Neuronal stem cell (in vitro differentiated cells): ENCODE measurements around the gene THSD4.

Source experiments
- DNase-seq: peaks from one replicate; pipeline ENCODE4 v3.0.0-alpha.2; 2013; ENCODE audit warnings: low spot score
- H2AFZ ChIP-seq: one replicate; pipeline ENCODE4 v1.6.1; 2013; ENCODE audit warnings: mild to moderate bottlenecking, low read length, inconsistent platforms
- H2AK5ac ChIP-seq: 2 replicates; pipeline ENCODE4 v1.6.1; 2013; ENCODE audit warnings: low read depth, mild to moderate bottlenecking, inconsistent platforms, low read length, moderate library complexity, mixed read lengths
- H2BK120ac ChIP-seq: 2 replicates; pipeline ENCODE4 v1.6.1; 2013; ENCODE audit warnings: low read depth, mild to moderate bottlenecking, inconsistent platforms, low read length, moderate library complexity, mixed read lengths
- H2BK12ac ChIP-seq: one replicate; pipeline ENCODE4 v1.6.1; 2013; ENCODE audit warnings: low read length, inconsistent platforms
- H2BK15ac ChIP-seq: 2 replicates; pipeline ENCODE4 v1.6.1; 2013; ENCODE audit warnings: mild to moderate bottlenecking, low read length, inconsistent platforms, mixed read lengths
- H2BK5ac ChIP-seq: one replicate; pipeline ENCODE4 v1.6.1; 2013; ENCODE audit warnings: inconsistent platforms, mild to moderate bottlenecking, low read length, moderate library complexity
- H3K14ac ChIP-seq: one replicate; pipeline ENCODE4 v1.6.1; 2013; ENCODE audit warnings: low read length, inconsistent platforms
- H3K18ac ChIP-seq: 2 replicates; pipeline ENCODE4 v1.6.1; 2013; ENCODE audit warnings: low read length, inconsistent platforms
- H3K23ac ChIP-seq: 2 replicates; pipeline ENCODE4 v1.6.1; 2013; ENCODE audit warnings: low read depth, mild to moderate bottlenecking, mixed read lengths, low read length, inconsistent platforms; ENCODE audit not compliant: poor library complexity
- H3K27ac ChIP-seq: replicated peaks from 3 replicates; pipeline ENCODE4 v1.5.1; 2013; ENCODE audit warnings: low read length, inconsistent platforms
- H3K27me3 ChIP-seq, 3 experiments: 2 replicates each; pipeline ENCODE4 v1.6.1; 2013; ENCODE audit warnings: low read length in 3 of 3, mild to moderate bottlenecking in 2 of 3, inconsistent platforms in 1 of 3, low read depth in 1 of 3, mixed read lengths in 1 of 3, moderate library complexity in 1 of 3; ENCODE audit not compliant: control insufficient read depth in 3 of 3, insufficient read depth in 3 of 3
- H3K36me3 ChIP-seq, 2 donors: replicated peaks in 1 of 2; 2 replicates each; pipeline ENCODE4 v1.6.1; 2013; ENCODE audit warnings: low read length in 2 of 2; ENCODE audit not compliant: control insufficient read depth in 2 of 2, insufficient read depth in 2 of 2
- H3K4ac ChIP-seq: 2 replicates; pipeline ENCODE4 v1.6.1; 2013; ENCODE audit warnings: inconsistent platforms, mild to moderate bottlenecking, low read length, moderate library complexity
- H3K4me1 ChIP-seq, 2 donors: 1 replicate in 1 of 2; 2 replicates in 1 of 2; pipeline ENCODE4 v1.6.1; 2013; ENCODE audit warnings: low read length in 2 of 2, low read depth in 1 of 2; ENCODE audit not compliant: control insufficient read depth in 2 of 2, insufficient read depth in 1 of 2
- H3K4me2 ChIP-seq: one replicate; pipeline ENCODE4 v1.6.1; 2013; ENCODE audit warnings: mild to moderate bottlenecking, low read length, inconsistent platforms; ENCODE audit not compliant: insufficient read depth, poor library complexity, severe bottlenecking
- H3K4me3 ChIP-seq, 2 donors: 2 replicates each; pipeline ENCODE4 v1.5.1; 2013; ENCODE audit warnings: low read length in 2 of 2, mild to moderate bottlenecking in 2 of 2, inconsistent platforms in 1 of 2, moderate library complexity in 1 of 2
- H3K79me1 ChIP-seq: one replicate; pipeline ENCODE4 v1.6.1; 2013; ENCODE audit warnings: low read depth, mild to moderate bottlenecking, inconsistent platforms, low read length, moderate library complexity
- H3K9ac ChIP-seq: one replicate; pipeline ENCODE4 v1.6.1; 2013; ENCODE audit warnings: mild to moderate bottlenecking, low read depth, low read length, inconsistent platforms; ENCODE audit not compliant: poor library complexity
- H3K9me3 ChIP-seq, 2 donors: replicated peaks in 1 of 2; 2 replicates each; pipeline versions ENCODE3 to v1.6.1; 2013; ENCODE audit warnings: low read length in 2 of 2, mild to moderate bottlenecking in 2 of 2, inconsistent platforms in 1 of 2, low read depth in 1 of 2, mixed read lengths in 1 of 2, moderate library complexity in 1 of 2; ENCODE audit not compliant: control insufficient read depth in 2 of 2, insufficient read depth in 1 of 2
- H4K8ac ChIP-seq: one replicate; pipeline ENCODE4 v1.6.1; 2013; ENCODE audit warnings: low read depth, mild to moderate bottlenecking, inconsistent platforms, low read length, moderate library complexity
- H4K91ac ChIP-seq: one replicate; pipeline ENCODE4 v1.6.1; 2013; ENCODE audit warnings: low read length, low read depth, mild to moderate bottlenecking, inconsistent platforms; ENCODE audit not compliant: poor library complexity
- WGBS, 2 donors: extraction: QIAGEN DNeasy Blood & Tissue Kit; methylation state at CpG; one replicate each; pipeline ENCODE4 v1.1.7; 2013; ENCODE audit warnings: missing lambda C conversion rate in 2 of 2, mixed read lengths in 1 of 2; ENCODE audit not compliant: insufficient read length in 2 of 2, insufficient replicate concordance in 1 of 2; ENCODE audit errors: extremely low coverage in 2 of 2; 5-methylcytosine and 5-hydroxymethylcytosine counted together

THSD4 gene

GRCh38 chr15:71431343-71432336 lies 316.4 kb downstream of the THSD4 start:
- Histone ChIP-seq H4K8ac (no peak overlapping the region), H2BK5ac (no peak overlapping the region), H3K4me1 (no peaks in the 10 kb centered on the region), H2AFZ (no peak overlapping the region), H4K91ac (no peak overlapping the region), H3K4me3 (no peak overlapping the region), H2BK120ac (no peak overlapping the region), H3K9ac (no peak overlapping the region), H2BK15ac (no peak overlapping the region), H2BK12ac (no peak overlapping the region), H3K18ac (no peak overlapping the region), H3K4me2 (no peak overlapping the region), H3K4ac (no peak overlapping the region), H3K27ac (no peak overlapping the region), H3K27me3 (no peaks in the 10 kb centered on the region), H3K9me3 (no peaks in the 10 kb centered on the region), H3K36me3 (no peaks in the 10 kb centered on the region), H3K23ac (no peak overlapping the region), H3K14ac (no peak overlapping the region), H2AK5ac (no peak overlapping the region), H3K79me1 (no peaks in the 10 kb centered on the region)
- no CpG with 5 or more reads among the region's 8 CpGs for WGBS, 2 donors
- no peak for DNase-seq

DNA sequence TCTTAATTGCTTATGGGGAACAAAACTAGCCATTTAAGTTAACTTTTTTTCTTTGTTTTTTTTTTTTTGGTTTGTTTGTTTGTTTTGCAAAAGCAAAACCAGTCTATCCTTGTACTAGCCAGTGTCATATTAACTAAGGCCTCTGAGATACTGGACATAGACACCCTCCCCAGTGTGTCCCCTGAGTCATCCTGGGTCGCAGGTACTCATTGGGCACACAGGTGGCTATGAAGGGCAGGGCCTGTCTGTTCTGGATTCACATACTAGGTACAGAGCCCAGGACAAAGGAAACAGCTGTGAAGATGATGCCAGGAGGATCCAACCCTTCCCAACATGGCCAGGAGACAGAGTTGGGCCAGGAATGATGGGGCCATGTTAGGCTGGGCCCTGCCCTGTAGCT lies 318.1 kb downstream of the THSD4 start:
- Histone ChIP-seq H3K36me3 (no peaks in the 10 kb centered on the region), H3K4me2 (no peak overlapping the region), H3K79me1 (no peaks in the 10 kb centered on the region), H3K14ac (no peak overlapping the region), H2AK5ac (no peak overlapping the region), H3K4ac (no peak overlapping the region), H2BK5ac (no peak overlapping the region), H3K9me3 (peaks cover 0 to 3% of the 10 kb centered on the region in 2 donors), H2BK15ac (no peak overlapping the region), H3K4me3 (no peak overlapping the region), H3K27me3 (no peaks in the 10 kb centered on the region), H3K4me1 (no peaks in the 10 kb centered on the region), H3K9ac (no peak overlapping the region), H4K91ac (no peak overlapping the region), H2BK120ac (no peak overlapping the region), H2BK12ac (no peak overlapping the region), H3K27ac (no peak overlapping the region), H4K8ac (no peak overlapping the region), H2AFZ (no peak overlapping the region), H3K18ac (no peak overlapping the region), H3K23ac (no peak overlapping the region)
- no CpG with 5 or more reads among the region's 1 CpG for WGBS, 2 donors
- DNase-seq, result no peak

- Histone ChIP-seq H2AFZ (no peak overlapping the region), H2BK5ac (no peak overlapping the region), H3K18ac (no peak overlapping the region), H2BK120ac (no peak overlapping the region), H4K8ac (no peak overlapping the region), H3K36me3 (no peaks in the 10 kb centered on the region), H2BK15ac (no peak overlapping the region), H3K27ac (no peak overlapping the region), H3K4me3 (no peak overlapping the region), H2BK12ac (no peak overlapping the region), H3K4ac (no peak overlapping the region), H3K4me2 (no peak overlapping the region), H3K79me1 (no peaks in the 10 kb centered on the region), H2AK5ac (no peak overlapping the region), H3K9ac (no peak overlapping the region), H4K91ac (no peak overlapping the region), H3K14ac (no peak overlapping the region), H3K27me3 (no peaks in the 10 kb centered on the region), H3K23ac (no peak overlapping the region), H3K4me1 (no peaks in the 10 kb centered on the region), H3K9me3 (peaks cover 0 to 3% of the 10 kb centered on the region in 2 donors)
- WGBS, 2 donors, result no CpG with 5 or more reads among the region's 2 CpGs
- DNase-seq, result no peak
Observed at GRCh38 chr15:71434774-71435173, 319.5 kb downstream of the THSD4 start.

DNA sequence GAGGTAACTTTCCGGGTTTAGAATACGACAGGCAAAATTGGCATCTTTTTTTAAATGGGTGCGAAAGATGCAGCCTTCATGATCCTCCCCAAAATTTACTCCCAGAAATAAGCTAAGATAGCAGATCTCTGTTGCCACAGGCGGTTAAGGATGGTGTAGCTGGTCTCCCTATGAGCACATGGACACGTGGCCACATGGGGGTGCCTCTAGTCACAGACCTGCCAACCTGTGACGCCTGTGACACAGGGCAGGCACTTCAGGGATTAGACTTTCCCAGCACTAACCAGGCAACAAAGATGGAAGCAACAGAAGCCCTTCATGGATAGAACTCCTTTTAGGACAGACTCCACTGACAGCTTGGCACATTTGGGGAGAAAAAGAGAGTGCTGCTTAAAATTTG lies 320.3 kb downstream of the THSD4 start:
- Histone ChIP-seq H3K4ac (no peak overlapping the region), H3K79me1 (no peaks in the 10 kb centered on the region)

More for the DNA sequence above, 320.3 kb downstream of the THSD4 start:
- Histone ChIP-seq H3K36me3 (no peaks in the 10 kb centered on the region), H4K8ac (no peak overlapping the region), H2BK120ac (no peak overlapping the region), H3K4me2 (no peak overlapping the region), H3K18ac (no peak overlapping the region), H3K9me3 (peaks cover 0 to 3% of the 10 kb centered on the region in 2 donors), H3K4me3 (no peak overlapping the region), H3K9ac (no peak overlapping the region), H3K14ac (no peak overlapping the region), H4K91ac (no peak overlapping the region), H2AFZ (no peak overlapping the region), H2BK5ac (no peak overlapping the region), H2BK15ac (no peak overlapping the region), H2AK5ac (no peak overlapping the region), H3K27me3 (no peaks in the 10 kb centered on the region), H3K27ac (no peak overlapping the region), H3K23ac (no peak overlapping the region), H3K4me1 (no peaks in the 10 kb centered on the region), H2BK12ac (no peak overlapping the region)
- WGBS, 2 donors, result no CpG with 5 or more reads among the region's 6 CpGs
- no peak for DNase-seq
